B cell (primary cell): Measurements from ENCODE around the gene BIRC5.

Experiments
- CTCF ChIP-seq: fragments of 200-600 bp; IDR thresholded peaks from one replicate; pipeline ENCODE4 v1.8.0; 2022; ENCODE audit warnings: antibody characterized with exemption, mild to moderate bottlenecking
- EZH2 ChIP-seq: IDR thresholded peaks from 2 replicates; pipeline ENCODE4 v1.6.1; 2012; ENCODE audit warnings: borderline replicate concordance, low read depth, mild to moderate bottlenecking, moderate library complexity, low read length; ENCODE audit not compliant: insufficient read depth, poor library complexity, severe bottlenecking

- no peak for TF ChIP-seq CTCF
- no peak for TF ChIP-seq EZH2
These were observed 33.3 kb downstream of the BIRC5 start for GRCh38 chr17:78247304-78247703.
